Measurements from ENCODE around the gene PRKCZ.

DNA sequence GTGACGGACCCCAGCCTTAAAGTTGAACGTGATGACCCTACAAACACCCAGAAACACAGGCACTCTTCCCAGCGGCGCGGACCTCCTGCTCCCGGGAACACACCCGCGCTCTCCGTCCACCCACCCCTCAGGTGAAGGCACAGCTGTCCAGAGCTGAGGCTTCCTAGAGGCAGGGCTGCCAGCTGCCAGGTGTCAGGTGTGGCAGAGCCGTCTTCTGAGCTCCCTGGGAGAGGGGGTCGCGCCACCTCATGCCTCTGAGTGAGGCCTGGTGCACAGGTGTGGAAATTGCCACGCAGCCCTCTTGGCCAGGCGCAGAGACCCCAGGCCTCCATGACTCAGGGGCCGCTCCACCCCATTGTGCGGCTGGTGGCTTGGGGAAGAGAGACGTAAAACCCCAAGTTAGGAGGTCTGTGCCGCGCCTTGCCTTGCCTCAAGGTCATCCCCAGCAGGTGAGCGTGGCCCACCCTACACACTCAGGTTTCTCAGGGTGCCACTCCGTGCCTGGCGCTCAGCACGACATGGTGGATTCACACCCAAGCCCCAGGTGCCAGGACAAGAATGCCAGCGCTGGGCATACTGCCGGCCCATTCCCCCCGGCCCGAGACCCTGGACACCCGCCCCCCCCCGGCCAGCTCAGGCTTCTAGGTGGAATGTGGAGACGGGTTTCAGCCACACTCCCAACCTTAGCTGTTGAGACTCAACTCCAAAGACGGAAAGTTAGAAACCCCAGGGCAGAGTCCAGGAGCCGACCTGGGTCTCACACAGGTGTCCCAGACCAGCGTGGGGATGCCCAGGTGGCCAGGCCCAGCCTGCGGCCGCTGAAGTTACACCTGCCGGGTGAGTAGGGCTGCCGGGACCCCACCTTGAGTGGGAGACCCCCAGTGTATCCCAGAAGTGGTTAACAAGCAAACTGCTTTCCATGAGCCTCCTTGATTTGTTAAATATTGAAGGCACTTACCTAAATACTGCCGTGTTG lies 136.0 kb downstream of the PRKCZ start:
- TF ChIP-seq, protein P1, sequence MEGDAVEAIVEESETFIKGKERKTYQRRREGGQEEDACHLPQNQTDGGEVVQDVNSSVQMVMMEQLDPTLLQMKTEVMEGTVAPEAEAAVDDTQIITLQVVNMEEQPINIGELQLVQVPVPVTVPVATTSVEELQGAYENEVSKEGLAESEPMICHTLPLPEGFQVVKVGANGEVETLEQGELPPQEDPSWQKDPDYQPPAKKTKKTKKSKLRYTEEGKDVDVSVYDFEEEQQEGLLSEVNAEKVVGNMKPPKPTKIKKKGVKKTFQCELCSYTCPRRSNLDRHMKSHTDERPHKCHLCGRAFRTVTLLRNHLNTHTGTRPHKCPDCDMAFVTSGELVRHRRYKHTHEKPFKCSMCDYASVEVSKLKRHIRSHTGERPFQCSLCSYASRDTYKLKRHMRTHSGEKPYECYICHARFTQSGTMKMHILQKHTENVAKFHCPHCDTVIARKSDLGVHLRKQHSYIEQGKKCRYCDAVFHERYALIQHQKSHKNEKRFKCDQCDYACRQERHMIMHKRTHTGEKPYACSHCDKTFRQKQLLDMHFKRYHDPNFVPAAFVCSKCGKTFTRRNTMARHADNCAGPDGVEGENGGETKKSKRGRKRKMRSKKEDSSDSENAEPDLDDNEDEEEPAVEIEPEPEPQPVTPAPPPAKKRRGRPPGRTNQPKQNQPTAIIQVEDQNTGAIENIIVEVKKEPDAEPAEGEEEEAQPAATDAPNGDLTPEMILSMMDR (IDR thresholded peaks at IDR 0.05) = no peak
- TF ChIP-seq ZFX (IDR thresholded peaks at IDR 0.05; ENCODE audit: borderline replicate concordance) = no peak
